Measurements from ENCODE around the gene TAS2R40. TPM values are rescaled to one million over a fixed set of nuclear protein-coding genes. Genes with fewer than 3 reads are reported as not detected.

Gene TAS2R40
- polyA plus RNA-seq, 1 donor from 2014 or later = not detected

DNA sequence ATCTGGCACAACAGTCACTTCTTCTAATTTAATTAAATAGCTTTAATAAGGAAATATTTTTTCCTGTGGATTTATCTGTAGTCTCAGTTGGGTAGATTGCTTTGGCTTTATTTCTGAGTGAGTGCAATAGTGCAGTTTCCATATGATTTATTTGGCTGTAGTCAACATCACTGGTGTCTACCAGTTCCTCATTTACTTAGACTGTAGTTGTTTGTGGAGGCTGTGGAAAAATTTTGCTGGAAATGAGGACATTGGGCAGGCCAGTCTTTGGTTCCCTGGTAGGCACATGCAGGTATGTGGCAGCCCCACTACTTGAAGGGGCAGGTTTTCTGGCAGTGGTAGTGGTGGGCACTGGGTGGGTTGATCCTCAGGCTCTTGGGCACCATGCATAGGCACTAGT lies 15.5 kb downstream of the TAS2R40 start:
- Histone ChIP-seq H3K9ac (ENCODE audit: low read length) (no peak overlapping the region), H3K9me2 (ENCODE audit: insufficient read depth, low read length) (no peaks in the 10 kb centered on the region), H3K4me3 (ENCODE audit: low read length) (no peak overlapping the region), H3K27ac (ENCODE audit: low read length) (no peak overlapping the region), H3K27me3 (ENCODE audit: insufficient read depth, low read depth, low read length) (no peaks in the 10 kb centered on the region), H3K4me2 (ENCODE audit: low read length) (no peak overlapping the region), H4K20me1 (ENCODE audit: insufficient read depth) (no peaks in the 10 kb centered on the region), H2AFZ (ENCODE audit: low read depth, low read length) (no peak overlapping the region), H3K79me2 (replicated peaks; ENCODE audit: insufficient read depth, low read length) (no peaks in the 10 kb centered on the region), H3K9me3 (ENCODE audit: low read length) (peaks cover 4% of the 10 kb centered on the region), H3F3A (ENCODE audit: insufficient read depth, low read length, poor library complexity, severe bottlenecking) (no peaks in the 10 kb centered on the region), H3K36me3 (ENCODE audit: insufficient read depth, low read length) (no peaks in the 10 kb centered on the region)
- TF ChIP-seq, protein P1, sequence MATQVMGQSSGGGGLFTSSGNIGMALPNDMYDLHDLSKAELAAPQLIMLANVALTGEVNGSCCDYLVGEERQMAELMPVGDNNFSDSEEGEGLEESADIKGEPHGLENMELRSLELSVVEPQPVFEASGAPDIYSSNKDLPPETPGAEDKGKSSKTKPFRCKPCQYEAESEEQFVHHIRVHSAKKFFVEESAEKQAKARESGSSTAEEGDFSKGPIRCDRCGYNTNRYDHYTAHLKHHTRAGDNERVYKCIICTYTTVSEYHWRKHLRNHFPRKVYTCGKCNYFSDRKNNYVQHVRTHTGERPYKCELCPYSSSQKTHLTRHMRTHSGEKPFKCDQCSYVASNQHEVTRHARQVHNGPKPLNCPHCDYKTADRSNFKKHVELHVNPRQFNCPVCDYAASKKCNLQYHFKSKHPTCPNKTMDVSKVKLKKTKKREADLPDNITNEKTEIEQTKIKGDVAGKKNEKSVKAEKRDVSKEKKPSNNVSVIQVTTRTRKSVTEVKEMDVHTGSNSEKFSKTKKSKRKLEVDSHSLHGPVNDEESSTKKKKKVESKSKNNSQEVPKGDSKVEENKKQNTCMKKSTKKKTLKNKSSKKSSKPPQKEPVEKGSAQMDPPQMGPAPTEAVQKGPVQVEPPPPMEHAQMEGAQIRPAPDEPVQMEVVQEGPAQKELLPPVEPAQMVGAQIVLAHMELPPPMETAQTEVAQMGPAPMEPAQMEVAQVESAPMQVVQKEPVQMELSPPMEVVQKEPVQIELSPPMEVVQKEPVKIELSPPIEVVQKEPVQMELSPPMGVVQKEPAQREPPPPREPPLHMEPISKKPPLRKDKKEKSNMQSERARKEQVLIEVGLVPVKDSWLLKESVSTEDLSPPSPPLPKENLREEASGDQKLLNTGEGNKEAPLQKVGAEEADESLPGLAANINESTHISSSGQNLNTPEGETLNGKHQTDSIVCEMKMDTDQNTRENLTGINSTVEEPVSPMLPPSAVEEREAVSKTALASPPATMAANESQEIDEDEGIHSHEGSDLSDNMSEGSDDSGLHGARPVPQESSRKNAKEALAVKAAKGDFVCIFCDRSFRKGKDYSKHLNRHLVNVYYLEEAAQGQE (IDR thresholded peaks at IDR 0.05; ENCODE audit: borderline replicate concordance) = no peak
- TF ChIP-seq RAD21 (conservative IDR thresholded peaks at IDR 0.05) (no peak), SMC3 (conservative IDR thresholded peaks at IDR 0.05; ENCODE audit: poor library complexity) (no peak), EP300 (conservative IDR thresholded peaks at IDR 0.05; ENCODE audit: poor library complexity, severe bottlenecking) (no peak), TAF1 (IDR thresholded peaks at IDR 0.05; ENCODE audit: low read depth) (no peak), EZH2 (IDR thresholded peaks at IDR 0.05; ENCODE audit: borderline replicate concordance, insufficient read depth, low read length, poor library complexity, severe bottlenecking) (no peak), POLR2AphosphoS5 (IDR thresholded peaks at IDR 0.05) (no peak), CTCF (IDR thresholded peaks at IDR 0.05; ENCODE audit: poor library complexity, severe bottlenecking) (no peak)

- Histone ChIP-seq H3K27me3 (ENCODE audit: insufficient read depth, low read depth, low read length) (no peaks in the 10 kb centered on the region), H3K9ac (ENCODE audit: low read length) (no peak overlapping the region), H3K27ac (ENCODE audit: low read length) (no peak overlapping the region), H3K4me2 (ENCODE audit: low read length) (no peak overlapping the region), H2AFZ (ENCODE audit: low read depth, low read length) (no peak overlapping the region), H3K9me2 (ENCODE audit: insufficient read depth, low read length) (no peaks in the 10 kb centered on the region), H3F3A (ENCODE audit: insufficient read depth, low read length, poor library complexity, severe bottlenecking) (no peaks in the 10 kb centered on the region), H3K4me3 (ENCODE audit: low read length) (no peak overlapping the region), H3K9me3 (ENCODE audit: low read length) (peaks cover 4% of the 10 kb centered on the region), H4K20me1 (ENCODE audit: insufficient read depth) (no peaks in the 10 kb centered on the region), H3K79me2 (replicated peaks; ENCODE audit: insufficient read depth, low read length) (no peaks in the 10 kb centered on the region), H3K36me3 (ENCODE audit: insufficient read depth, low read length) (no peaks in the 10 kb centered on the region)
- TF ChIP-seq SMC3 (conservative IDR thresholded peaks at IDR 0.05; ENCODE audit: poor library complexity) = no peak
- no peak for TF ChIP-seq TAF1 (IDR thresholded peaks at IDR 0.05; ENCODE audit: low read depth)
- no peak for TF ChIP-seq CTCF (IDR thresholded peaks at IDR 0.05; ENCODE audit: poor library complexity, severe bottlenecking)
- TF ChIP-seq MXI1 (conservative IDR thresholded peaks at IDR 0.05; ENCODE audit: poor library complexity, severe bottlenecking) = no peak
- TF ChIP-seq EP300 (conservative IDR thresholded peaks at IDR 0.05; ENCODE audit: poor library complexity, severe bottlenecking) = no peak
- TF ChIP-seq, protein P1 (IDR thresholded peaks at IDR 0.05; ENCODE audit: borderline replicate concordance) = no peak
- TF ChIP-seq POLR2AphosphoS5 (IDR thresholded peaks at IDR 0.05) = no peak
- TF ChIP-seq RAD21 (conservative IDR thresholded peaks at IDR 0.05) = no peak
- TF ChIP-seq EZH2 (IDR thresholded peaks at IDR 0.05; ENCODE audit: borderline replicate concordance, insufficient read depth, low read length, poor library complexity, severe bottlenecking) = no peak
These were observed 16.6 kb downstream of the TAS2R40 start for GRCh38 chr7:143238289-143238980.
